ENCODE results near the gene SPEF1. TPM values are rescaled to one million over a fixed set of nuclear protein-coding genes. Genes with fewer than 3 reads are reported as not detected.
A peak's percentile ranks its signal among the peaks of the same experiment; 100 is the strongest.

SPEF1 gene
- total and polyA plus RNA-seq, 12 donors: 0.07 to 0.47 (median 0.23) TPM; not detected in 4

GRCh38 chr20:3749087-3749688, 32.1 kb downstream of the SPEF1 start:
- Histone ChIP-seq H3K27ac (no peak overlapping the region), H3K27me3 (peaks cover 0 to 23% (median 9%) of the 10 kb centered on the region in 7 donors), H3K9me3 (no peaks in the 10 kb centered on the region), H3K4me3 (peak overlapping the region in 4 of 10 donors; percentile 10 to 22 (median 16)), H3K4me1 (peaks cover 0 to 46% (median 27%) of the 10 kb centered on the region in 9 donors), H3K36me3 (peaks cover 0 to 77% (median 7%) of the 10 kb centered on the region in 9 donors)
- TF ChIP-seq CTCF (IDR thresholded peaks at IDR 0.05): no peak
- ATAC-seq (no peak), DNase-seq (no peak)
- intact Hi-C loops (cut with DNase I): no loop called here
- 76 to 77% methylated on average over 24 of the region's 24 CpGs for WGBS, 2 donors

- Histone ChIP-seq H3K27ac (no peak overlapping the region), H3K27me3 (peaks cover 0 to 23% (median 9%) of the 10 kb centered on the region in 7 donors), H3K4me1 (peaks cover 0 to 37% (median 22%) of the 10 kb centered on the region in 9 donors), H3K36me3 (peaks cover 0 to 88% (median 11%) of the 10 kb centered on the region in 9 donors), H3K4me3 (no peak overlapping the region), H3K9me3 (no peaks in the 10 kb centered on the region)
- intact Hi-C loops (cut with DNase I): no loop called here
- no peak for TF ChIP-seq CTCF (IDR thresholded peaks at IDR 0.05)
- no peak for ATAC-seq
- whole genome bisulfite sequencing, 2 donors: 91 to 94% methylated on average over 16 of the region's 16 CpGs
- DNase-seq: no peak
These were observed 33.2 kb downstream of the SPEF1 start for GRCh38 chr20:3748073-3748472.

GRCh38 chr20:3747471-3747870, 33.8 kb downstream of the SPEF1 start:
- H3K27me3 ChIP-seq: peaks cover 0 to 23% (median 9%) of the 10 kb centered on the region in 7 donors

GRCh38 chr20:3745686-3746173, 35.5 kb downstream of the SPEF1 start:
- H3K4me1 ChIP-seq: peaks cover 0 to 37% (median 10%) of the 10 kb centered on the region in 9 donors

More at GRCh38 chr20:3747471-3747870, 33.8 kb downstream of the SPEF1 start:
- no peak for TF ChIP-seq CTCF (IDR thresholded peaks at IDR 0.05)
- peaks cover 0 to 31% (median 19%) of the 10 kb centered on the region in 9 donors for H3K4me1 ChIP-seq
- 84 to 87% methylated on average over 2 of the region's 2 CpGs for WGBS, 2 donors
- no peak for DNase-seq
- H3K9me3 ChIP-seq: no peaks in the 10 kb centered on the region
- no peak overlapping the region for H3K4me3 ChIP-seq
- no peak overlapping the region for H3K27ac ChIP-seq
- intact Hi-C loops (cut with DNase I): no loop called here
- H3K36me3 ChIP-seq: peaks cover 0 to 94% (median 11%) of the 10 kb centered on the region in 9 donors
- no peak for ATAC-seq

More at GRCh38 chr20:3745686-3746173, 35.5 kb downstream of the SPEF1 start:
- Histone ChIP-seq H3K27me3 (peaks cover 0 to 14% (median 3%) of the 10 kb centered on the region in 7 donors), H3K4me3 (no peak overlapping the region), H3K9me3 (no peaks in the 10 kb centered on the region), H3K36me3 (peaks cover 0 to 94% (median 11%) of the 10 kb centered on the region in 9 donors), H3K27ac (no peak overlapping the region)
- intact Hi-C loops (cut with DNase I): no loop called here
- ATAC-seq: no peak
- no peak for DNase-seq
- WGBS, 2 donors: 71 to 73% methylated on average over 11 of the region's 11 CpGs
- TF ChIP-seq CTCF (IDR thresholded peaks at IDR 0.05): no peak

Data from heart right ventricle (tissue), 16 donors.